Cardiac fibroblast (primary cell): Measurements from ENCODE around the gene CDK5RAP3.
"Not testable (repeated sequence)": the region's sequence is repeated elsewhere in the genome, so short reads cannot be mapped to it uniquely, and the experiment has no call there.

ENCODE experiments used
- DNase-seq, 2 donors: peaks; one replicate each; pipeline versions ENCODE4 v3.0.0 to v3.0.0-alpha.2; 2010; ENCODE audit warnings: low read depth in 2 of 2
- H3K4me3 ChIP-seq, 2 donors: replicated peaks in 1 of 2; 1 replicate in 1 of 2; 2 replicates in 1 of 2; pipeline ENCODE4 v1.5.1; 2011; ENCODE audit warnings: low read depth in 2 of 2, low read length in 2 of 2, mild to moderate bottlenecking in 2 of 2, moderate library complexity in 1 of 2
- TF ChIP-seq, protein P1 (sequence below): IDR thresholded peaks from one replicate; pipeline ENCODE4 v1.5.1; 2011; ENCODE audit warnings: low read depth, mild to moderate bottlenecking, low read length, inconsistent platforms

Gene CDK5RAP3

DNA sequence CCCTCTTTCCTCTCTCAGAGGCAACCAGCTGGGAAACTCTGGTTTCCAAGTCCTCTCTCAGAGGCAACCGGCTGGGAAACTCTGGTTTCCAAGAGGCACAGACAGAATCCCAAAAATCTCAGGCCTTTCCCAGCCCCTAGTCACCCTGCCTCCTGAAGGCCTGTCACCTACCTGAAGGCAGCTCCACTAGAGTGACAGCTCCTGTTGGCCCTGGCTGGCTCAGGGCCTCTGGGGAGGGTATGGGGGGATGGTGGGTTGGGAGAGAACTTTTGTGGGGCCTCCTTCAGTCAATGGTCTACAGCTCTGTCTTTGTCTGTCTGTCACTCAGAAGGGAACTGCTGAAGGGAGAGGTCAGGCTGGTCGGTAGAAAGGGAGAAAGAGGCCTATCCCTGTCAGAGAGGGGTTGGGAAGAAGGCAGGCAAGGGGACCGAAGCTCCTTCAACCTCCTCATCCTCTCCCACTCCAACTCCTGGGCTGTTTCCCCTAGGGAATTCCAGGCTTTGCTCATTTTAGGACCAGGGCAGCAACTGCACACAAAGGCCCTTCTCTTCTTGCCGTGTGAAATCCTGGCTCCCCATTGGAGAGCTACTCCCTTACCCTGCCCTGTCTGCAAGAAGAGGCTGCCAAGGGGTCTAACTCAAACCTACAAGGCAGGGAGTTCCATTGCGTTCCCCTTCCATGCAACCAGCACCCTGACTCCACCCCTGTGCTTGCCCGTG lies 43.1 kb downstream of the CDK5RAP3 start:
- no peak for DNase-seq
- TF ChIP-seq, protein P1, sequence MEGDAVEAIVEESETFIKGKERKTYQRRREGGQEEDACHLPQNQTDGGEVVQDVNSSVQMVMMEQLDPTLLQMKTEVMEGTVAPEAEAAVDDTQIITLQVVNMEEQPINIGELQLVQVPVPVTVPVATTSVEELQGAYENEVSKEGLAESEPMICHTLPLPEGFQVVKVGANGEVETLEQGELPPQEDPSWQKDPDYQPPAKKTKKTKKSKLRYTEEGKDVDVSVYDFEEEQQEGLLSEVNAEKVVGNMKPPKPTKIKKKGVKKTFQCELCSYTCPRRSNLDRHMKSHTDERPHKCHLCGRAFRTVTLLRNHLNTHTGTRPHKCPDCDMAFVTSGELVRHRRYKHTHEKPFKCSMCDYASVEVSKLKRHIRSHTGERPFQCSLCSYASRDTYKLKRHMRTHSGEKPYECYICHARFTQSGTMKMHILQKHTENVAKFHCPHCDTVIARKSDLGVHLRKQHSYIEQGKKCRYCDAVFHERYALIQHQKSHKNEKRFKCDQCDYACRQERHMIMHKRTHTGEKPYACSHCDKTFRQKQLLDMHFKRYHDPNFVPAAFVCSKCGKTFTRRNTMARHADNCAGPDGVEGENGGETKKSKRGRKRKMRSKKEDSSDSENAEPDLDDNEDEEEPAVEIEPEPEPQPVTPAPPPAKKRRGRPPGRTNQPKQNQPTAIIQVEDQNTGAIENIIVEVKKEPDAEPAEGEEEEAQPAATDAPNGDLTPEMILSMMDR = no peak
- no peak overlapping the region for H3K4me3 ChIP-seq

DNA sequence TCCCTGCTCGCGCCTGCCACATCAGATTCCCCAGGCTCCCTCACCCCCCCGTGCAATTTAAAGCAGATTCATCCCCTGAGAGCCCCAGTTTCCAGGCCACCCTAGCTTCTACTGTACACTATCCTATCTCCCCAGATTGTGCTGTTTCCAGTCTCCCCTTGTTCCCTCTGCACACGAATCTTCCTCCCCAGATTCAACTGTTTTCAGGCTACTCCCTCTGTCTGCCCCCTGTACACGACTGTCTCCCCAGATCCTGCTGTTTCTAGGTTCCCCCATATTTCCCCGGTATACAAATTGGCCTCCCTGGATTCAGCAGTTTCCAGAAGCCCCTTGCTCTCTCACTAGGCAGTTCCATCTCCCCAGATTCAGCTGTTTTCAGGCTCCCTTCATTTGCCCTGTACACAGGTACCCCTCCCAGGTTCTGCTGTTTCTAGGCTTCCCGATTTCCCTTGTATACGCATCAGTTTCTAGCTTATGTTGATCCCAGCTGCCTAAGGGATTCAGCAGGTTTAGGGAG lies 43.7 kb downstream of the CDK5RAP3 start:
- no peak overlapping the region for H3K4me3 ChIP-seq
- TF ChIP-seq, protein P1 = no peak
- DNase-seq = no peak

GRCh38 chr17:48016112-48016511 lies 45.2 kb downstream of the CDK5RAP3 start:
- no peak overlapping the region for H3K4me3 ChIP-seq
- TF ChIP-seq, protein P1 = no peak
- peak; percentile 17 to 78 for DNase-seq

DNA sequence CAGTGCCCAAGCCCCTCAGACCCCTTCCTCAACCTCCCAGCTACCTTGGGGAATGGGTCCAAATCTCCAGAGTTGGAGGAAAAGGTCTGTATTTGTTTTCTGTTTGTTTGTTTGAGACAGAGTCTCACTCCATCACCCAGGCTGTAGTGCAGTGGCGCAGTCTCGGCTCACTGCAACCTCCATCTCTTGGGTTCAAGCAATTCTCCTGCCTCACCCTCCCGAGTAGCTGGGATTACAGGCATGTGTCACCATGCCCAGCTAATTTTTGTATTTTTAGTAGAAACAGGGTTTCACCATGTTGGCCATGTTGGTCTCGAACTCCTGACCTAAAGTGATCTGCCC lies 46.9 kb downstream of the CDK5RAP3 start:
- not testable (repeated sequence) for H3K4me3 ChIP-seq, DNase-seq

DNA sequence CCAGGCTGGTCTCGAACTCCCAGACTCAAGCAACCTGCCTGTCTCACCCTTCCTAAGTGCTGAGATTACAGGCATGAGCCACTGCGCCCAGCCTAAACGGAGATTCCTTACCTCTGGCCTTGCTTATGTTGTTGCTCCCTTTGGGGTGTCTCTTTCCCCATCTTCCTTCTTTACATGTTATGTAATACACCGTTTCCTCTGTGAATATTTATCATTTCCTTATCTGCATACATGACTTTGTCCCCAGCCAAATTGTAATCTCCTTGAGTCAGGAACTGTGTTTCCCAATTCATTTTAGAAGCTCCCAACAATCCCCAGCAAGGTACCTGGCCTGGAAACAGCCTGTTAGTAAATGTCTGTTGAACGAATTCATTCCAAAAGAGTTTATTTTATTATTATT lies 51.0 kb downstream of the CDK5RAP3 start:
- DNase-seq = no peak
- no peak overlapping the region for H3K4me3 ChIP-seq
- TF ChIP-seq, protein P1 = no peak

DNA sequence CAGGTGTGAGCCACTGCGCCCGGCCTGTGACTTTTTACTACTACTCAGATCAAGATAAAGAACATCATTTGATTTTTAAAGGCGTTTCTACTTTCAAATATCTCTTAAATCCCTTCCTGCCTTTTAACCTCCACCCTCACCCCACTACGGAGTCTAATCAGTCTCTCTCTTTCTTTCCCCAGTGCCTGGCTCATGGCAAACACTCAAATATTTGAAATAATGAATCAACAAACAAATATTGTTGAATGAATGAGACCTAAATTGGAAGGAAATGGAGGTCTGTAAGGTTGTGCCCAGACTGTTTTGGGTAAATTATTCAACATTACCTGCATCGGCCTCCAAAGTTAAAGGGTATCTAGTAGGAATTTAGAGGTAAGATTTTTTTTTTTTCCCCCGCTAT lies 52.0 kb downstream of the CDK5RAP3 start:
- no peak for DNase-seq
- H3K4me3 ChIP-seq = no peak overlapping the region
- TF ChIP-seq, protein P1 = no peak

GRCh38 chr17:48023400-48024148 lies 52.7 kb downstream of the CDK5RAP3 start:
- peak; percentile 49 to 75 for DNase-seq
- TF ChIP-seq, protein P1 = peak; percentile 21
- H3K4me3 ChIP-seq = peak overlapping the region; percentile 38 to 52
